ENCODE measurements around the gene PRKG1.

The PRKG1 gene

DNA sequence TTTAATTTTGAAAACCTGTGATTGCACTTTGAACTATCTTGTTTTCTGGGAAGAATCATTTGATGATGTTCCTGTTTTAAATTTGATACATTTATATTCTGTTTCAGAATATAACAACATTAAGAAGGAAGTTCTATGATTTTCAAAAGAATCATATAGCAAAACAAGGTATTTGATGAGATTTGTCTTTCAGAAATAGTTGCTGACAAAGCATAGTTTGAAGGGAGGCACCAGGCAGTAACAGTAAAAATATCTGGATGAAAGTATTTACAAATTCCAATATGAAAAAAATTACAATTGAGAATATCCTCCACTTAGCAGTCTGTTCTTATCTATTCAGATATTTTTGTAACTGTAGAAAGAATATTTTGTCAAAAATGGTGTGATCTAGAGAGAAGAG is 891.2 kb downstream of the PRKG1 start:
- DNase-seq, result no peak

DNA sequence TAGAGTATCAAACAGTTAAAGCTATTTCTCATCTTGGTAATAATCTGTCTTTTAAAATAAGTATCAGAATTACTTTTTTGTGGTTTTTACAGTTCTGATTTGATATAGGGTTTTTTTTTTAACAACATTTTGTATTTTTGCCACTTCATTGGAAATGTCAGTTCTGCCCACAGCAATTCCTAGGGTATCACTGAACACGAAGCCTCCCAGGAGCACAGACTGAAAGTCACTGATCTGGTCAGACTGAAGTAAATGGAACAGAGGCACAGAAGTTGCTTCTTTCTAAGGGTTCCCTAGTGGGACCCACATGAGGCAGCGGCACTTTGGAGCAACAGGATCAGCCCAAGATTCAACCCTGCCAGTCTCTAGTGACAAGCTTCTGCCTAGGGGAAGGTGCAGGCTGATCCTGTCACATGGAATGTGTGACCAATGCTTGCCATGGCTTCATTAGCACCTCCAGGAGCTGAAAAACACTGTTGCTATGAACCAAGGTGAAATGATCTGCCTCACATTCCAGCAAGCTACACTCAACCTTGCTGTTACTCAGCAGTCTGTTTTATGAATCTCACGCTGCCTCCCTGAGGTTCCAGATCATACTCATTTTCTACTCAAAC is 898.6 kb downstream of the PRKG1 start:
- no peak for DNase-seq

DNA sequence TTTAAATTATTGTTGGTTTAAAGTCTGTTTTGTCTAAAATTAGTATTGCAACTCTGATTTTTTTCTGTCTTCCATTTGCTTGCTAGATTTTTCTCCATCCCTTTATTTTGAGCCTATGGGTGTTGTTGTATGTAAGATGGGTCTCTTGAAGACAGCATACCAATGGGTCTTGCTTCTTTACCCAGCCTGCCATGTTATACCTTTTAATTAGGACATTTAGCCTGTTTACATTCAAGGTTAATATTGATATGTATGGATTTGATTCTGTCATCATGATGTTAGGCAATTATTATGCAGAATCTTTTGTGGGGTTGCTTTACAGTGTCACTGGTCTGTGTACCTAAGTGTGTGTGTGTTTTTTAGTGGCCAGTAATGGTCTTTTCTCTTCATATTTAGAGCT is 906.5 kb downstream of the PRKG1 start:
- no peak for DNase-seq

DNA sequence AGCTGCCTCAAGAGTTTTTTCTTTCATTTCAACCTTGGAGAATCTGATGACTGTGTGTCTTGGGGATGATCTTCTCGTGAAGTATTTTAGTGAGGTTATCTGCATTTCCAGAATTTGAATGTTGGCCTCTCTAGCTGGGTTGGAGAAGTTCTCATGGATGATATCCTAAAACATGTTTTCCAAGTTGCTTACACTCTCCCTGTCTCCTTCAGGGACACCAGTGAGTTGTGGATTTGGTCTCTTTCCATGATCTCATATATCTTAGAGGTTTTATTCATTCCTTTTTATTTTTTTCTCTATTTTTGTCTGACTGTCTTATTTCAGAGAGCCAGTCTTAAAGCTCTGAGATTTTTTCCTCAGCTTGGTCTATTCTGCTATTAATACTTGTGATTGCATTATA is 907.4 kb downstream of the PRKG1 start:
- no peak for DNase-seq

DNA sequence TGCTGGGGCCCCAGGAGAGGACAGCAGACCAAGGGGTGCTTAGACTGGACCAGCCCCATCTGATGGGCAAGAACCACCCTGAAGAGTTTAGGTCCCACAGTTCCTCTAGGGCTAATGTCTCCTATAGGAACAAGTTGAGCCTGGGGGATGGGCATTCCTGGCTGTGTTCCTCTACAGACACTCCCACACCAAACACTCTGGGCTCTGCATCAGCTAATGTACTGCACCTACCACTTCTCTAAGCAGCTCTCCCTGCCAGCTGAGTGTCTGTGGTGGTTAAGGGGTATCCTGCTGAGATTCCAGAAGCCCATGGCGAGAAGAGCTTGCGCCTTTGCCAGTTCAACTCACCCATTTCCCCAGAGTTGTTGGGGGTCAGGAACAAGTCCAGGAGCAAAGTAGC is 909.2 kb downstream of the PRKG1 start:
- no peak for DNase-seq

DNA sequence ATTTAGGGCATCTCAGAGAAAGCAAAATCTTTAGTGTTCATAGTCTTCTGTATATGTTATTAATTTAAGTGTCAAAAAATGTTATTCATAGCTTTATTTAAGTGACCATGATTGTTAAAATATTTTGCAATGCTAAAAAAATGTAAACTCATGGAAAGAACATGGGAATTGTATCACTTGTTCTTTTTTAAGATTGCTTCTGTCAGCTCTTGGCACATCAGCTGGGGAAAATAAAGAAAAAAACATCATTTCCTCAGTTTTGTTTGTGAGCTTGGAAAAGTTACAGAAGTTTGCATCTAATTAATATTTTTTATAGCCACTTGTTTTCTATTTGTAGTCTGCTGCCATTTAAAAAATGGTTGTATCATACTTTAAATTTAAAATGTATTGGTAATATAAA is 911.0 kb downstream of the PRKG1 start:
- no peak for DNase-seq

DNA sequence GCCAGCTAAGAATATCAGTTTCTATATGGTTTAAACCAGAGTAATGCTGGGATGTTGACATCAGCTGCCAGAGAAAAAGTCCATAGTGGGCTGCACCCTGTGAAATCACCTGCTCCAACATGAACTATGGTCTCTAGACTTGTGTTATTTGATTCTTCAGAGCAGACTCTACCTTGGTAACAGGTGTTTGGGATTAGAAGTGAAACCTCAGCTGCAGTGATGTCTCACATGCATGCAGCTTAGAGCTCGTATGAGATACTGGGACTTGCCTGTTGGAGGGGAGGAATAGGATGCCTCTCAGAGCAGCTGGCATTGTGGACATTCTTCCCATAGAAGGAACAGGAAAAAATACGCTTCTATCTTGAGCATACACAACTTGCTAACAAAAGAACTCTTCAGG is 912.2 kb downstream of the PRKG1 start:
- no peak for DNase-seq

DNA sequence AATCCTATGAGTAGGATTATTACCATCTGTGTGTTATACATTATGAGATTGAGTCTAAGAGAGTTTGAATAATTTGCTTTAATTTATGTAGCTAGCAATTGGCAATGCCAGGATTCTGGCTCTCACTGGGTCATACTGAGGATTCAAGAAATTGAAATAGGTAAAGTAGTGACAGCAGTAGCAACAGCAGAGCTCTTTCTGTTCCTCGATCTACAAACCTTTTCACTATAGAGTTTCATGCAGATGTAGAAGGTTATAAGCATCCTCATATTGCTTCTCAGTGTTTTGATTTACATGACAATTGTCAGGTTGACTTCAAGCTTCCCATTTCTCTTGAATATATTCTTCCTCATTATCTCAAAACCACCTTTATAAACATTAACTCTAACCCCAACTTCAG is 919.2 kb downstream of the PRKG1 start:
- DNase-seq, result no peak

DNA sequence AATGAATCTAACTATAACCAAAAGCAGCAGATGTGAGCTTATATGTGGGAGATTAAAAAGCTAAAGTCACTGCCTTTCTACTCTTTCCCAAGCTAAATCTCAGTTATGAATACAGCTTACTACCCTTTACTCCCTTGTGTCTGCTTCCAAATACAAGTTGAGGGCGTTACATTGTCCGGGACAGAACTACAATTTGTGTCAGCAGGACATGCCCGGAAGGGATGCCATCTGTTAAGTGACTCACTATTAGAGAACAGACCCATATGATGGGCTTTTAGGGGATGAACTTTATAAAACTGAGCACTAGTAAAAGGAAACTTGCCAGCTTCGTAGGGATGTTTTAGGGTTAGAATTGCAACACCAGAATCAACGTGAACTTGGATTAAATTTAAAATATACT is 924.8 kb downstream of the PRKG1 start:
- no peak for DNase-seq

DNA sequence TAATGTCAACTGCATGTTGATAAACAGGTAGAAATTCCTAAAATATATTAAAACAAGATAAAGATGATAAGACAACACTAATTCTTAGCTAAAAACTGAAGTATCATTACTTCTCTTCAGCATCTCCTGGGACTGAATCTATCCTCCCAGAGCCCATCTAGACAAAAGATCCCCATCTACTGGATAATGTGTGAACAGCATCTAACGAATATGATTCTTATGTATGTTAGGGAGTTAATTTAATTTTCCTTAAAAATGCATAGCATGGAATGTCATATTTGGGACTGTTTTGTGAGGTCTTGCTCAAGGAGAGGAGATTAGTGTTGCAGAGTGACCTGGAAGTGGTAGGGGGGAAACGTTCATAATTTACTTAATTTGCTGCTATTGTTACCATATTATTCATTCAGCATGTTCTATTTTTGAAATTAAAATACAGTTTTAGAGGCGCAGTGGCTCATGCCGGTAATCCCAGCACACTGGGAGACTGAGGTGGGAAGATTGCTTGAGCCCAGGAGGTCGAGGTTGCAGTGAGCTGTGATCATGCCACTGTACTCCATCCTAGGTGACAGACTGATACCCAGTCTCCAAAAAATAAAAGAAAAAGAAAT is 930.2 kb downstream of the PRKG1 start:
- peak; percentile 66 for DNase-seq

DNA sequence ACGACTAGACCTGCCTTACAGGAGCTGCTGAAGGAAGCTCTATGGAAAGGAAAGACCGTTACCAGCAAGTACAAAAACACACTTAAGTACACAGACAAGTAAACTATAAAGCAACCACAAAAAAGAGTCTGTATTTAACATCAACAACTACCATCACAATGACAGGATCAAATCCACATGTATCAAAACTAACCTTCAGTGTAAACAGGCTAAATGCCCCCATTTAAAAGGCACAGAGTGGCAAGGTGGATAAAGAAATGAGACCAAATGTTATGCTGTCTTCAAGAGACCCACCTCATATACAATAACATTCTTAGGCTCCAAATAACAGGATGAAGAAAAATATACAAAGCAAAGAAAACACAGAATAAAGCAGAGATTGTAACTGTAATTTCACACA is 932.8 kb downstream of the PRKG1 start:
- no peak for DNase-seq

DNA sequence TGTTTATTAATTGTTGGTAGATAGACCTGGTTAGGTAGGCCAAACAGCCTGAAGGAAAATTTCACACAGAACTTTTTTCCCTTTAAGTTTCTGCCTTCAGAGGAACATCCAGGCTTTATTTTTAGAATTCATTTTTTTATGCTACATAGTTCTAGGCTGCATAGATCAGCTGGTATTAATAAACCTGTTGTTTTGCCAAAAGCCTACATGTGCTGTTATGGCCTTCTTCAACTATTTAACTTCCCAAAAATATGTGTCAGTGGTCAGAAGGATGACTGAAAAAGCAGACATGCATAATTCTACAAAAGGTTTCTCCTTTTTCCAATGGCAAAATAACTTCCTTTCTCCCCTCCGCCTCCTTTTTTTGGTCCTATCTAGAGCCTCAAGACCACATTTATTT is 936.8 kb downstream of the PRKG1 start:
- no peak for DNase-seq

DNA sequence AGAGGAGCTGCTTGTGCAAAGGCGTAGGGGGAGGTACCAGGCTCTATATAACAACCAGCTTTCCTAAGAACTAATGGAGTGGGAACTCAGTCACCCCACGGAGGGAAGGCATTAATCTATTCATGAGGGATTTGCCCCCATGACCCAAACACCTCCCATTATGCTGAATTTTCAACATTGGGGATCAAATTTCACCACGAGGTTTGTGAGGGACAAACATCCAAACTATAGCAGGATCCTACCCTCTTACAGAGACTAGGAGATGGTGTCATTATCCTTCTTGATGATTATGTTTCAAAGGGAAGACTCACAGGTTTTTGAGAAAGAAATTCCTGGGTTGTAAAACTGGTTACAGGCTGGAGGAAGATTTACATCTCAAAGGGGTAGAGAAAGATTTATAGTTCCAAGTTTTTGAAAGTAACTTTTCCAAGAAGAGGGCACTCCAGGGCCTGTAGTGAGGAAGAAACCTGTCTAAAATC is 944.8 kb downstream of the PRKG1 start:
- DNase-seq, result no peak

DNA sequence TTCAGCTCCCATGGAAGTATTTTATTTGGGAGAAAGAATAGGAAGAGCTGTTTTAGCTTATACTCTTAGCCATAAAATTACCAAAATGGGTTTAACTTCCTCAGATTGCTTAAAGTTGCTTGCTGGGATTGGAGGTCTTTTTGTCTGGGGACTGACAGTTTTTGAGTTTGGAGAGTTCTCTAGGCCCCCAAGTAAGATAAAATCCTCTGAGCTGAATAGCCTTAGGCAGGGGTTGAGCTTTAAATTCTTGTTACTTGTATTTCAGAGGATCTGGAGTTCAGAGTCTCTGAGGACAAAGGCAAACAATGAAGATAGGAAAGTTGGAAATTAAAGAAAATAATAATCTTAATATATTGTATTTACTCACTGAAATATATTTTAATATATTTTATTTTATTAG is 945.4 kb downstream of the PRKG1 start:
- no peak for DNase-seq

DNA sequence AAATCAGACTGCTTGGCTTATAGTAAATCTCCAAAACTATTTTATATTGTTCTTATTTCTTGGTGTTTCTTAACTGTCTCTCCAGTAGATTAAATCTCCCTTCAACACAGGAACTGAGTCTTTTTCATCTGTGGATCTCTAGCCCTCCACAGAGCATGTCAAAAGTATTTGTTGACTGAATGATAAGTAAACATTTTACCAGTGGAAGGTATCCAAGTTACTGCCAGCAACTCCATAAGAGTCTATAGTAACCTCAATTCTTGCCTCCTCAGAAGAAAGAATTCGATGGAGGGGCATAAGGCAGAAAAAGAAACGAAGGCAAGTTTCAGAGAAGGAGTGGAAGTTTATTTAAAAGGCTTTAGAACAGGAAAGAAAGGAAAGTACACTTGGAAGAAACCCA is 945.9 kb downstream of the PRKG1 start:
- no peak for DNase-seq

DNA sequence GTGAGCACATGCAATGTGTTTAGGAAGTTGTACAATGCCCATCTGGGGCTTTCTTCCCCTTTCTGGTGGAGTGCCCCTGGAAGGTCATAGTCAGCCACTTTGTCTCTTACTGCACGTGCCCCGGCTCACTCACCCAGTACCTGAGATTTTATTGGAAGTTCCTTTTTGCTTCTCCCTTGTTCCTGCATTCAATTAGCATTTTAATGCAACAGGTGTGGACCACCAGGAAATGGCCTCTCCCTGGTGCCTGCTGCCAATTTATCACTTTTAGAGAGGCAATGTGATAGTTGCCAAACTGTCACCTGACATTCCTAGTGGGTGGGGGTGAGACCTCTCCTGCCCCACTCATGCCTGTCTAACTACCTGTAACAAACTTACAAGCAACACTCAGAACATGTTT is 946.4 kb downstream of the PRKG1 start:
- DNase-seq, result no peak

DNA sequence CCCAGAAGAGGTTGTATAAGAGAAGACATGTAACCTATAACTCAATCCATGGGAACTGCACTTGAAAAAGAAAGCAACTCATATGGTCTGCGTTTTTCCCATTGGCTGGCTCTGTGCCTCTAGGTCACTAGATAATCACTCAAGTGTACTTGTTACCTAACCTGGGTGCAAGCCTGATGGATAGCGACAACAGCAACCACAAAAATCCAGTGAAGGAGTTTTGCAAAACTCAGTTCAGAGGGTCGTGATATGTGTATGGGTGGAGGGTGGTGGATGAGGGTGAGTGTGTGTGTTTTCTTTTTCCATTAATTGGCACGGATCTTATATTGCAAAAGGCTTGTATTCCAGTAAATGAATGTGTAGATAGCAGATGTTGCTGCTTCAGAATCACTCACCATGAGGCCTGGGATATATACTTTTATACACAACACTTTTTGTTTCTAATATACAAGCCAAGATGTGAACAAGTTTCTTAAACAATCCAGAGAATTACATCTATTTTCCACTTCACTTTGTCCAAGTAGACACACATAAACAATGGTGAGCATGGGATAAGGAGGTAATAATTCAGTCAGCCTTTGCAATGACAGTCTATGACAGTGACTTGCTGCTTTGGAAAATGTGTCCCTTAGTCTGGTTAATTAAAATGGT is 952.9 kb downstream of the PRKG1 start:
- DNase-seq, result no peak

DNA sequence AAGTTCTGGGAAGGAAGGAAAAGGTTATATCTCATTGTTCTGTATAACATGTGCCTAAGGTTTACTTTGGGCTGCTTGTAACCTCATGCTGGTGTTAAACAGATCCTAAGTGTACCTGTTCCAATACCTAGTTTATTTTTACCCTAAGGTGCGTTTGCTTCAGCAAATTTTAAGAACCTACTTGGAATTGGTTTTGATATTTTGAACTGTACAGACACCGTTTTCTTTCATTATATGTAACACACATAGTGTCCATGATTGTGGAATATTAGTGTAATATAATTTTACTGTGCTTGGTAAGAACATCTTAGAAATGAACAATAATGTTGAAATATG is 954.2 kb downstream of the PRKG1 start:
- DNase-seq, result no peak

DNA sequence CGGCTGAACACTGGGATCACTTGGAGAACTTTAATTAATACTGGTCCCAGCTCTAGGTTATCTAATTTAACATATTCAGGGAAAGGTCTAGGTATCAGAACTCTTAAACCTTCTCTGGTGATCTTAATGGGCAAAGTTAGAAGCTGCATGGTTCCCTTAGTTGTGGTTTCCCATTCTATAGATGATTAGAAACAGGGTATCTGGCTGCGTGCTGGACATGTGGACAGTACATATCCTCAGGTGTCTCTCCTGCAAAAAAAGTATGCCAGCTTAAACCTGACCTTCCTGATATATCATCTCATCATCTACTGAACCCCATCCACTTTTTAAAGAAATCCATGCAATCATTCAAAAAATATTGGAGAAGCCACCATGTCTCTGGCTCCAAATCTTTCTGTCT is 955.3 kb downstream of the PRKG1 start:
- no peak for DNase-seq

DNA sequence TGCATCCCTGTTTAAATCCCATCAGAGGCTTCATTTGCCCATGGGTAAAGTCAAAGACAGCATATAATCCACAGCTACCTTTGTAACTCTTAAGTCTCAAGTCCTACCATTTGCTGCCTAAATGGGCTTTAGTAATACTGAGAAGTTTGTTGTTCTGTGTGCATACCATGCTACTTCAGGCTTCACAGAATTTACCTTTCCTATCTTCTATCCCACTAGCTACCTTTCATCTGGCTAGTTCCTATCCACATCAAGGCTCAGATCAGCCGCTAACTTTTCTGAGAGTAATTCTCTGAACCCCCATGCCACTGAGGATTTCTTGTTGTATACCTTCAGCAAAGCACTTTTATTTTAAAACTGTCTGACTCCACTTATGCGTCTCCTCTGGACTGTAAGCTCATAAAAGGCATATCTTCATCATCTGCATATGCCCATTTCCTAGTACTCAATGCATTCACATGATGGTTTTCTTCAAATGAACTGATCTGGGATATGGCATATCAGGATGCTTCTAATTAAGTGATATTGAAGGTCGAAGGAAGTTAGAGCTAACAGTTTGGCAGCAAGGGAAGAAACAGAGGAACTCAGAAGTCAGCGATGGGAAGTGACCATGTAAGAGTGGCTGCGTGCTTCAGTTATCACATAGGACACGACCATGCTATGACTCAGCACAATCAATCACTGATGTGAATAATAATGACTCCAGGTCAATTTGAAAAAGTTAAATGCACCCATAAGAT is 955.9 kb downstream of the PRKG1 start:
- DNase-seq, result peak; percentile 49

DNA sequence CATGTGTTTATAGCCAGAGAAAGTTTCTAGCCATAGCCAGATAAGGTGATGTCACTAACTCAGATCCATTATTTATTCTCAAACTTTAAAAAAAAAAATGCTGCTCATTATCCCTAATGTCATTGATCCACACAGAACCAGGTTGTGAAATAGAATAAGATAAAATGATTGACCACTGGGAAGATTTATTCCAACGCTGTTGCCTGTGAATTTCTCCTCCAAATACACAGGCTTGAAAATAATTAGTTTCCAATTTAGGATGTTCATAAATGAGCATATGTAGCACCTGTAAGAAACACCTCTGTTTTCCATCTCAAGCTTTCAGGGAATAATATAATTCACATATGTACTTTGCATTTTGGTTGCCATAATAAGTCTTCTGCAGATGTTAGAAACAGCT is 956.7 kb downstream of the PRKG1 start:
- DNase-seq, result no peak

DNA sequence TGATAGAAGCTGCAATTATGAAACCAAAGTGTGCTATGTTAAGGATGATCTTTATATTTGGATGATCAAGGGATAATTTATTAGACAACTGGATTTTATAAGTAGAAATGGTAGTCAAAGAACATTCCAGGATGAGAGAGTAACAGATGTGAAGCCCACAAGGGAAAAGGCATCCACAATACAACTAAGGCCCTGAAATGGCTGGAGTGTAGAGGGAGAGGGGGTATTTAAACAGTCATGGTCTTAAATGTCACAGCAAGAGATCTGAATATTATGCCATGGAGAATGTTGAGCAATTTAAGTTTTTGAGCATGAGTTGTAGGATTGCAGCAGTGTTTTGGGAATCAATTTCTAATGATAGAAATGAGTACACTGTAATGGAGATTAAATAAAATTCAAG is 957.5 kb downstream of the PRKG1 start:
- no peak for DNase-seq

DNA sequence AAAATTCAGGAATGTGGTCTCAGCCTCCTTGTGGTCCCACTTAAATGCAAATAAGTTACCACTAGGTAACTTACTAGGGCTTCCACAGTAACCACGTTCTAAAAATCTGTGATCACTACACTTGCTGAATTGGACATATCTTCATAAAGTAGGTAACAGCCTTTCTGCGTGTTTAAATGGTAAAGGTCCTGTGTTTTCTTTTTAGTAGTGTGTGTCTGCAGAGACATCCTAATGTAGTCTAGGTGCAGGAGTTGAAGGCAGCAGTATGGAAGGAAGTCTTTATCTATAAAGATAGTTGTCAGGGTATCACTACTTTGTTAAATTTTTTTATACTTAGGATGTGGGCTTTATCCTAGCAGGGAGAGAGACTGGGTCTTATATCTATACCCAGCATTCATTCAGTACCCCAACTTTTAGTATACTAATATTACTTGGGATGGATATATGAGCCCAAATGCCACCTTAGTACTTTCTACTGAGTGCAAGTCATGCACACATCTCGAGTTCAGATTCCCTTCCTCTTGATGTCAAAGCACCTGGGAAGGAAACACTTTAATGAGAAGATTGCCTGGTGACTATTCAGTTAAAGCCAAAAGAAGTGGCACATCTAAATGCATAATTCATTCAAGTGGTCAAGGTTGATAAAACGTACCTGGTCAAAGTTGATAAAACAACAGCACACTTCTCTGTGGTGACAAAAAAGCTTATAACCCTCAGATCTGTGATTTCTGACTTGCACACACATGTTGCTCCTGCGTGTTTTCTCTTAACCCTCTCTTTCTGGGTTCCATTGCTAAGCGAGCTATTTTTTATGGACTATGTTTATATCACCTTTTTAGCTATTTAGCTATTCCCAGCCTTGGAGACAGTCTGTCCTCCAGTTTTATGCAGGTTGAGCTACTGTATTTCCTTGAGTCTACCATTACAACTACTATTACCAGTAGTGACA is 958.7 kb downstream of the PRKG1 start:
- DNase-seq, result no peak

Measured in hematopoietic multipotent progenitor cell treated with erythropoietin and hydrocortisone succinate and interleukin-3 and kit ligand, for 4 days (in vitro differentiated cells).